HG03159 (cell line): ENCODE measurements around the gene KIAA0232.
"Not testable (repeated sequence)": the region's sequence is repeated elsewhere in the genome, so short reads cannot be mapped to it uniquely, and the experiment has no call there.

Experiments
- ATAC-seq: cut with Tn5 transposase; IDR thresholded peaks from one replicate; pipeline ENCODE4 v1.9.1; 2021; ENCODE audit warnings: mild to moderate bottlenecking, moderate library complexity; ENCODE audit not compliant: unreplicated experiment

Gene KIAA0232

GRCh38 chr4:6806924-6807626 lies 24.5 kb downstream of the KIAA0232 start:
- no peak for ATAC-seq

GRCh38 chr4:6808259-6808658 lies 25.7 kb downstream of the KIAA0232 start:
- ATAC-seq, result no peak

GRCh38 chr4:6811165-6811564 lies 28.6 kb downstream of the KIAA0232 start:
- ATAC-seq, result no peak

GRCh38 chr4:6812766-6813165 lies 30.2 kb downstream of the KIAA0232 start:
- ATAC-seq, result no peak

- ATAC-seq, result no peak
Measured at GRCh38 chr4:6813725-6814124, 31.2 kb downstream of the KIAA0232 start.

GRCh38 chr4:6815029-6815836 lies 32.7 kb downstream of the KIAA0232 start:
- no peak for ATAC-seq

GRCh38 chr4:6819295-6819694 lies 36.8 kb downstream of the KIAA0232 start:
- ATAC-seq, result no peak

GRCh38 chr4:6820695-6821094 lies 38.2 kb downstream of the KIAA0232 start:
- no peak for ATAC-seq

GRCh38 chr4:6824071-6824470 lies 41.5 kb downstream of the KIAA0232 start:
- no peak for ATAC-seq

- ATAC-seq, result no peak
Measured at GRCh38 chr4:6824772-6825402, 42.4 kb downstream of the KIAA0232 start.

- ATAC-seq, result no peak
Measured at GRCh38 chr4:6825403-6825802, 42.9 kb downstream of the KIAA0232 start.

GRCh38 chr4:6826781-6827508 lies 44.4 kb downstream of the KIAA0232 start:
- ATAC-seq, result no peak

GRCh38 chr4:6829086-6829485 lies 46.6 kb downstream of the KIAA0232 start:
- ATAC-seq, result no peak

GRCh38 chr4:6834867-6835266 lies 52.3 kb downstream of the KIAA0232 start:
- ATAC-seq, result no peak

- ATAC-seq, result not testable (repeated sequence)
Measured at GRCh38 chr4:6835616-6836015, 53.1 kb downstream of the KIAA0232 start.

- ATAC-seq, result not testable (repeated sequence)
Measured at GRCh38 chr4:6837106-6837505, 54.6 kb downstream of the KIAA0232 start.

- ATAC-seq, result no peak
Measured at GRCh38 chr4:6839579-6839978, 57.1 kb downstream of the KIAA0232 start.

- ATAC-seq, result no peak
Measured at GRCh38 chr4:6840062-6840976, 57.8 kb downstream of the KIAA0232 start.

GRCh38 chr4:6845027-6845426 lies 62.5 kb downstream of the KIAA0232 start:
- ATAC-seq, result no peak

- no peak for ATAC-seq
Measured at GRCh38 chr4:6845574-6845973, 63.0 kb downstream of the KIAA0232 start.
